Stimulated activated effector memory CD8-positive, alpha-beta T cell treated with anti-CD3 and anti-CD28 coated beads, Interleukin-12 subunit alpha, Interleukin-12 subunit beta, amount 100 ng/mL, for 72 hours (primary cell): Measurements from ENCODE around the gene ZNF175.

Experiments used
- ATAC-seq: fragments of 150-1000 bp; cut with Tn5 transposase; 2 replicates; pipeline ENCODE4 v1.10.0; 2021
- DNase-seq, 2 donors: peaks; one replicate each; pipeline ENCODE4 v3.0.0; 2021 to 2022; ENCODE audit warnings: low spot score in 2 of 2
- H3K27ac Mint-ChIP-seq: one replicate; pipeline ENCODE4 v1.8.0; 2022; ENCODE audit warnings: mild to moderate bottlenecking, mixed read lengths
- H3K36me3 Mint-ChIP-seq: one replicate; pipeline ENCODE4 v1.8.0; 2022; ENCODE audit warnings: mild to moderate bottlenecking, mixed read lengths
- H3K4me1 Mint-ChIP-seq: one replicate; pipeline ENCODE4 v1.8.0; 2022; ENCODE audit warnings: mixed read lengths
- H3K4me3 Mint-ChIP-seq: one replicate; pipeline ENCODE4 v1.8.0; 2022; ENCODE audit warnings: mild to moderate bottlenecking, mixed read lengths
- H3K9me3 Mint-ChIP-seq: one replicate; pipeline ENCODE4 v1.8.0; 2022; ENCODE audit warnings: mixed read lengths

ZNF175 gene

DNA sequence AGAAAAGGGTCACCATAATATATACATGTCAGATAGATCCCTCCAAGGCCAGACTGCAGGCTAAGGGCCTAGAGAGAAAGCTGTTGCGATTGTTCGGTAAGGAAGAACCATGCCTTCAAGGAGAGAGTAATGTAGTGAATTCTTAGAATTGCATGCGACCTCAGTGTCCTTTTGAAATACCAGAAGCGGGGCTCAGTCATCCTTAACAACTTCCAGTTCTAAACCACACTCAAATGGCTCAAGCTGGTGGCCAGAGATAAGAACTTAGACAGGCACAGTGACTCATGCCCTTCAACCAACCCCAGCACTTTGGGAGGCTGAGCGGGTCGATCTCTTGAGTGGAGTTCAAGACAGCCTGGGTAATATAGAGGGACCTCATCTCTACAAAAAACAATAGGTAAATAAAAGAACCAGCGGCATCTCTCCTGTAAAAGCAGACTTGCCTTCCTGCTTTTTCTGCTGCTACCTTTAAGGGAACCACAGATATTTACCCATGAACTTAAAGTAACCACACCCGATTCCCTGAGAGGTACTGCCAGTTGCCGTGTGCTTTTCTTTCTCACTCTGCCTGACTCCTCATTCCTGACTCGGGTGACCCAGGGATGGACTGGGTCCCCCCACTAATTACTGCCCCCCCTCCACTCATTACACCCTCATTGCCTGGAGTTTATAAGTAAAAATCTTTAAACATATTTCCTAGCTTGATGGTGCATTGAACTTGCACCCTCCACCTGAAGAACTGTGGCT, 24.3 kb upstream of the ZNF175 start:
- peaks cover 31% of the 10 kb centered on the region for H3K4me1 Mint-ChIP-seq
- no peak overlapping the region for H3K4me3 Mint-ChIP-seq

GRCh38 chr19:51547397-51548212, 23.5 kb upstream of the ZNF175 start:
- Mint-ChIP-seq H3K4me3 (no peak overlapping the region), H3K27ac (no peak overlapping the region), H3K4me1 (peaks cover 38% of the 10 kb centered on the region), H3K36me3 (no peaks in the 10 kb centered on the region), H3K9me3 (peaks cover 6% of the 10 kb centered on the region)
- ATAC-seq, result no peak
- DNase-seq, result no peak

More for the DNA sequence above, 24.3 kb upstream of the ZNF175 start:
- no peak for DNase-seq
- peaks cover 3% of the 10 kb centered on the region for H3K9me3 Mint-ChIP-seq
- no peaks in the 10 kb centered on the region for H3K36me3 Mint-ChIP-seq
- no peak overlapping the region for H3K27ac Mint-ChIP-seq
- ATAC-seq, result peak; percentile 71

GRCh38 chr19:51548213-51548651, 22.9 kb upstream of the ZNF175 start:
- no peak overlapping the region for H3K4me3 Mint-ChIP-seq
- no peak for ATAC-seq
- peaks cover 38% of the 10 kb centered on the region for H3K4me1 Mint-ChIP-seq
- H3K9me3 Mint-ChIP-seq, result peaks cover 7% of the 10 kb centered on the region
- H3K36me3 Mint-ChIP-seq, result no peaks in the 10 kb centered on the region
- DNase-seq, result no peak
- H3K27ac Mint-ChIP-seq, result no peak overlapping the region

GRCh38 chr19:51548891-51549305, 22.2 kb upstream of the ZNF175 start:
- DNase-seq (no peak), ATAC-seq (no peak)
- H3K4me1 Mint-ChIP-seq, result peaks cover 38% of the 10 kb centered on the region
- H3K9me3 Mint-ChIP-seq, result peaks cover 7% of the 10 kb centered on the region
- no peak overlapping the region for H3K4me3 Mint-ChIP-seq
- no peak overlapping the region for H3K27ac Mint-ChIP-seq
- H3K36me3 Mint-ChIP-seq, result no peaks in the 10 kb centered on the region

DNA sequence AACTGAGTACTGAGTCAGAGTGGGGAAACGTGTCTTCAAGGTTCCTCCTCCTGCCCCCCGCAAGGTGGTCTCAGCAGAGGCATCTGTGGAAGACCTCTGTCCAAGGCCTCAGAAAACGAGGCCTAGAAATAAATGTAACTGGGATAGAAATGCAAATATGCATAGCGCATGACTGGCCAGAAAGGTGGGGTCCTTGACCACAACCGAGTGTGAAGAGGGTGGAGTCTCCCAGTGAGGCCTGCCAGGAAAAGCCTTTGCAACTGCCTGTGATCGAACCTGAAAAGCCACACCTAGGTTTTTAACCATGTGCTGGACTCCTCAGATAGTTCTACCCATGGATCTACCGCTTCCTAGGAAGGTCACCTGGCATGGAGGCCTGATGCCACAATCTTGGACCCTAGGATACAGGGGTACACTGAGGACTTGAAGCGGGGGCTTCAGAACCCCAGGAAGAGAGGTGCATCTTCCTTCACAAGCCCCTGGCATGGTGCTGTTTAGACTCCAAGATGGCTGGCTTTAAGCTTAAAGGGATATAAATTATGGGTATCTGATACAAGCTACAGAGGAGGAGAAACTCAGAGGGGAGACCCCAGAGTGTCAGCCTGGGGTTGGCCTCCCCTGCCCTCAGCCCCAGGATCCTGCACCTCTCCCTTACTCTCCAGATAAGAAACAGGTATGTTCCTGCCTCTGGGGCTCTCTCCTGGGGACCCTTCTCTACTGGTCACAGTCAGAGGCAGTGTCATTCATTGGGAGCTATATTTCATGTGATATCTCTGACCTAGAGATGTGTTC, 21.4 kb upstream of the ZNF175 start:
- Mint-ChIP-seq H3K36me3 (no peaks in the 10 kb centered on the region), H3K4me1 (peaks cover 38% of the 10 kb centered on the region)
- no peak for ATAC-seq

DNA sequence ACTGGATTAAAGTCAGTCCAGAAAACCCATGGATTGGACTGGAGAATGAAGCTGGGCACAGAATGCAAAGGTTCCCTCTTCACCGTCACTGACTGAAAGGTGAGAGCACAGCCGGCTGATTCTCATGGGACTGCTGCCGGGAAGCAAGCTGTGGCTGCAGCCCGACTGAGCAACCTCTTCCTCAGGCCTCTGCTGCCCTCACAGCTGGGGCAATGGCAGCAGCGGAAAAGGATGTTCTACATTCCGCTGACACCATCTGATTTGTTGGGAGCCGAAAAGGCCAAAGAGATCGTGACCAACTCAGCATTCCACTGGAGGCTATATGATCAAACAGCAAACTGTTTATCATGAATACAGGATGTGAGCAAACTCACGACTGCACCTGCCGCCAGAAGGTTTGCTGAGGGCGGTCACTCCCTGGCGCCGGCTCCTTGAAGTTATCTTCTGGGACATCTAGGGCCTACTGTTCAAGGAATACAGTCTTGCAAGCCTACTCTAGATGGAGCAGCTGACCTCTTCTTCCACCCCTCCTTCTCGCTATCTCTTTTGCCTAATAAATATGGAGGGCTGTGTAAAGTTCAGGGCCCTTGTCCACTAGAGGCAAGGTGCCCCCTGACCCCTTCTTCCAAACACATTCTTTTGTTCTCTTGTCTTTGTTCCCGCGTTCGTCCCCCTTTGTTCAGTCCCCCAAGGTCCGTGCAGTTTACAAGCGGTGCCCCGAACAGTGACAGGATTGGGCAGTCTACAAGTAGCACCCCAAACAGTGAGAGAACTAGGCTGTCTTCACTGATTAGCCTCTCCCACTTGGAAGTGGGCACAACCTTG, 20.0 kb upstream of the ZNF175 start:
- no peaks in the 10 kb centered on the region for H3K36me3 Mint-ChIP-seq
- H3K4me3 Mint-ChIP-seq, result peak overlapping the region; percentile 11
- no peak for DNase-seq
- no peak for ATAC-seq
- H3K9me3 Mint-ChIP-seq, result peaks cover 10% of the 10 kb centered on the region
- H3K4me1 Mint-ChIP-seq, result peaks cover 38% of the 10 kb centered on the region
- no peak overlapping the region for H3K27ac Mint-ChIP-seq

More for the DNA sequence above, 21.4 kb upstream of the ZNF175 start:
- H3K4me3 Mint-ChIP-seq, result no peak overlapping the region
- H3K27ac Mint-ChIP-seq, result no peak overlapping the region
- no peak for DNase-seq
- peaks cover 10% of the 10 kb centered on the region for H3K9me3 Mint-ChIP-seq

DNA sequence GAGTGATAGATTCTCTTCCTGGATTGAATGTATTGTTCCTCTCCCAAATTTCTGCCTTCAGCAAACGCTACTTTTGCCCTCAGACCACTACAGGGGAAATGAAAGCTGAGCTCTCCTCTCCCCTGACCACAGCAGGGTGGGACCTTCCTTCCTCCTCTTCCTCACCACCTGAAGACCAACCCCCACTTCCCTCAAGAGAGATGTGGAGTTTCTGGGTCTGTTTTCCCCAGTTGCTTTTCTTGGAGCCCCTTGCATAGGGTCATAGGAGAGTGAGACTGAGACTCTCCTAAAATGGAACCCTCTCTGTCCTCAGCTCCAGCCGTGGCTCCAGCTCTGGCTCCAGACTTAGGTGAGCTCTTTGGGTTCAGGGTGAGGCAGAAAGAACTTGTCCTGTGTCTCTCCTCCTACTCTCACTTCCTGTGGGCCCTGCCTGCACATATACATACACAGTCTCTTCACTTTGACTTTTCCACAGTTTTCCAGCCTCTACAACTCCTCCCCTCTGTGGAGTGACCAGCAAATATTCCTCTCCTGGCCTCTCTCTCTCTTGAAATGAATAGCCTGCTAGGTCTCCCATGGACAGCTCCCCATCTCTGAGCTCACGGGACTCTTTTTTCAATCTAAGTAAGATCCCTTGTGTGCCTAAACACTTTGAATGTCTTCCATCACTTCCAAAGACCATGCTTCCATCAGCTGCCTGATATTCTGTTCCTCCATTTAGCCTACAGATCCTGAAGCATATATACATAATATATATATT, 19.2 kb upstream of the ZNF175 start:
- no peak overlapping the region for H3K27ac Mint-ChIP-seq
- peaks cover 10% of the 10 kb centered on the region for H3K9me3 Mint-ChIP-seq
- H3K4me1 Mint-ChIP-seq, result peaks cover 33% of the 10 kb centered on the region
- H3K36me3 Mint-ChIP-seq, result no peaks in the 10 kb centered on the region
- H3K4me3 Mint-ChIP-seq, result peak overlapping the region; percentile 11
- DNase-seq, result no peak
- ATAC-seq, result no peak

DNA sequence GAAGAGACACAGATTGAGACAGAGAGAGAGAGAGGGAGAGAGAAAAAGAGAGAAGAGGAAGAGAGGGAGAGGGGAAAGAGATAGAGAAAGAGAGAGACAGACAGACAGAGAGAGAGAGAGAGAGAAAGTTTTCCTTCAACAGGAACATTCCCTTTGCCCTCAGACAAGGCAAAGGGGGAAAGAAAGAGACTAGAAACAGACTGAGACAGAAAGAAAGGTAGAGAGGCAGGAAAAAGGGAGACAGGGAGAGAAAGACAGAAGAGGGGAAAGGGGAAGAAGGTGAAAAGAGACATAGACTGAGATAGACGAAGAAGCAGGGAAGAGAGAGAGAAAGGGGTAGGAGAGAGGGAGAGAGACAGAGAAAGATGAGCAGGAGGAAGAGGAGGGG, 18.5 kb upstream of the ZNF175 start:
- H3K27ac Mint-ChIP-seq, result no peak overlapping the region
- H3K4me3 Mint-ChIP-seq, result no peak overlapping the region
- DNase-seq, result no peak

GRCh38 chr19:51552996-51553725, 17.9 kb upstream of the ZNF175 start:
- no peak for ATAC-seq
- Mint-ChIP-seq H3K4me1 (peaks cover 23% of the 10 kb centered on the region), H3K4me3 (no peak overlapping the region), H3K27ac (no peak overlapping the region), H3K9me3 (peaks cover 10% of the 10 kb centered on the region), H3K36me3 (no peaks in the 10 kb centered on the region)
- peak in 1 of 2 donors; percentile 20 for DNase-seq

More for the DNA sequence above, 18.5 kb upstream of the ZNF175 start:
- Mint-ChIP-seq H3K36me3 (no peaks in the 10 kb centered on the region), H3K4me1 (peaks cover 29% of the 10 kb centered on the region), H3K9me3 (peaks cover 10% of the 10 kb centered on the region)
- no peak for ATAC-seq

DNA sequence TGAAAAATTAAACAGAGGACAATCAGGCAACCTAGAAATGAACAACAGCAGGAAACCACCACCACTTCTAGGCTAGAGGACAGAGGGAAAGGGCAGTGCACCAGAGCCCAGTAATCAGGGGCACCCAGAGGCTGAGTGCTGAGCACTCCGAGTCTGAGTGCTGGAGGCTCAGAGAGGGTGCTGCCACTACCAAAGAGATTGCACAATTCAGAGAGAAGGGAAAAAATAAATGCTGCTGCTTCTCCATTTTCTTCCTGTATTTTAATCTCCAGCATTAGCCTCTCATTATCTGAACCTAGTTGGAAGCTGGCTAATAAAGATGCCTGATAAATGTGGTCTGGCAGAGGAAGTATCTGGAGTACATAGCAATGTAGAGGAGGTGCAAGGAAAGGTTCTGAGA, 11.8 kb upstream of the ZNF175 start:
- H3K9me3 Mint-ChIP-seq, result peaks cover 1% of the 10 kb centered on the region
- H3K27ac Mint-ChIP-seq, result no peak overlapping the region
- ATAC-seq (no peak), DNase-seq (no peak)
- H3K4me1 Mint-ChIP-seq, result no peaks in the 10 kb centered on the region
- no peaks in the 10 kb centered on the region for H3K36me3 Mint-ChIP-seq
- H3K4me3 Mint-ChIP-seq, result no peak overlapping the region

DNA sequence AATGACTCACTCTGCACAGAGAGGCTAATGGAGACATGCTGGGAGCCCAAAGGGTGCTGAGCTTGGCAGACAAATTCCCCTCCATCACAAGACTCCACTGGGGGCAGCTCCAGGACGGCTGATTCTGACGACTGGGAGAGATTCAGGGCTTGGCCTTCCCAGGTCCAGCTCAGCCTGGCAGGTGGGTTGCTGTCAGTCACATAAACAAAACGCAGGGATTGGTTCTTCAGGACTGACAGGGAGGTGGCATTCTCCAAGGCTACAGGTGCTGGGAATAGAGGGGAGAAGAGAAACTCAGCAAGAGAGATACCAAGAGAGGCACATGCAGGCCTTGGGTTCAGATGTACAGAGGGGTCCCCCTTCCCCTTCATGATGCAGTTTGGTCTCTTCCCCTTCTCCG, 10.7 kb upstream of the ZNF175 start:
- H3K4me1 Mint-ChIP-seq, result no peaks in the 10 kb centered on the region
- no peak for DNase-seq
- no peak for ATAC-seq
- H3K4me3 Mint-ChIP-seq, result no peak overlapping the region
- H3K27ac Mint-ChIP-seq, result no peak overlapping the region
- H3K36me3 Mint-ChIP-seq, result no peaks in the 10 kb centered on the region
- H3K9me3 Mint-ChIP-seq, result no peaks in the 10 kb centered on the region

- Mint-ChIP-seq H3K27ac (no peak overlapping the region), H3K9me3 (no peaks in the 10 kb centered on the region), H3K4me1 (no peaks in the 10 kb centered on the region), H3K36me3 (no peaks in the 10 kb centered on the region), H3K4me3 (no peak overlapping the region)
- ATAC-seq (no peak), DNase-seq (no peak)
Measured at GRCh38 chr19:51564791-51565190, 6.3 kb upstream of the ZNF175 start.

DNA sequence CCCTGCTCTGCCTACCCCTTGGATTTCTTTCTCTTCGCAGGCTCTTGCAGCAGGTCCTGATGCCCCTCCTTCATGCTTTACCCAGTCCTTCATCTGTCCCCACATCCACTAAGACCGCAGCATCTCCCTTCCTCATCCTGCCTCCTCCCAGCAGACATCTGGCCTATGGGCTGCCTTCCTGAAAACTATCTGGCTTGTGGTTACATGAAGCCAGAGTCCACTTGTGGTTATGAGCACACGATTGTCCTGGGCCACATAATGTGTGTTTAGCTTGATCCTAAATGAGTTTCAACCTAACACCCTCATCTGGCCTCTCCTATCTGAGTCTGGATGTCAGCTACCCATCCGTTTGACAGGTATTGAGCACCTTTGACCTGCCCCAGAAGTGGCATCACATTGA, 5.5 kb upstream of the ZNF175 start:
- H3K27ac Mint-ChIP-seq, result no peak overlapping the region
- no peaks in the 10 kb centered on the region for H3K4me1 Mint-ChIP-seq
- H3K4me3 Mint-ChIP-seq, result no peak overlapping the region
- no peaks in the 10 kb centered on the region for H3K36me3 Mint-ChIP-seq
- H3K9me3 Mint-ChIP-seq, result peaks cover 2% of the 10 kb centered on the region
- ATAC-seq (no peak), DNase-seq (no peak)
